Sigmoid colon (tissue), 7 donors: Measurements from ENCODE around the gene ACO2. TPM values are rescaled to one million over a fixed set of nuclear protein-coding genes. Genes with fewer than 3 reads are reported as not detected.
"Not testable (repeated sequence)": the region's sequence is repeated elsewhere in the genome, so short reads cannot be mapped to it uniquely, and the experiment has no call there.

ENCODE experiments used
- DNase-seq: peaks from one replicate; pipeline ENCODE4 v3.0.0-alpha.2; 2019
- H3K27ac ChIP-seq, 4 donors: fragments of 200-600 bp; sonication (generic); one replicate each; pipeline ENCODE4 v1.5.1; 2016 to 2019; ENCODE audit warnings: mild to moderate bottlenecking in 1 of 4
- H3K27me3 ChIP-seq, 3 donors: fragments of 200-600 bp; sonication (generic); one replicate each; pipeline ENCODE4 v1.5.1; 2019; ENCODE audit warnings: mild to moderate bottlenecking in 1 of 3
- H3K36me3 ChIP-seq, 4 donors: fragments of 200-600 bp; sonication (generic); one replicate each; pipeline ENCODE4 v1.5.1; 2016 to 2019
- H3K4me1 ChIP-seq, 4 donors: fragments of 200-600 bp; sonication (generic); one replicate each; pipeline ENCODE4 v1.5.1; 2017 to 2019
- H3K4me3 ChIP-seq, 4 donors: fragments of 200-600 bp; sonication (generic); one replicate each; pipeline ENCODE4 v1.5.1; 2017 to 2019; ENCODE audit warnings: mild to moderate bottlenecking in 2 of 4, moderate library complexity in 1 of 4
- H3K9me3 ChIP-seq, 4 donors: fragments of 200-600 bp in 3 of 4; sonication (generic) in 3 of 4; one replicate each; pipeline versions ENCODE4 v1.5.1 to v1.6.1; 2013 to 2019
- CTCF ChIP-seq, 4 experiments: fragments of 450-650 bp in 3 of 4; fragments of 200-600 bp in 1 of 4; IDR thresholded peaks; one replicate each; pipeline ENCODE4 v1.5.1; 2016 to 2019; ENCODE audit warnings: antibody characterized with exemption in 4 of 4, mild to moderate bottlenecking in 3 of 4, moderate library complexity in 2 of 4
- EP300 ChIP-seq, 4 donors: sonication (generic); formaldehyde crosslinking; IDR thresholded peaks; one replicate each; pipeline ENCODE4 v1.6.1; 2017; ENCODE audit warnings: antibody characterized with exemption in 4 of 4
- POLR2A ChIP-seq, 2 donors: fragments of 450-650 bp; IDR thresholded peaks; one replicate each; pipeline ENCODE4 v1.6.1; 2016; ENCODE audit warnings: antibody characterized with exemption in 2 of 2, mild to moderate bottlenecking in 2 of 2, moderate library complexity in 2 of 2
- POLR2AphosphoS5 ChIP-seq, 4 donors: sonication (generic); formaldehyde crosslinking; IDR thresholded peaks; one replicate each; pipeline ENCODE4 v1.6.1; 2017; ENCODE audit warnings: antibody characterized with exemption in 4 of 4
- WGBS, 2 donors: extraction: QIAGEN DNeasy Blood & Tissue Kit; methylation state at CpG; one replicate each; pipeline ENCODE4 v1.1.7; 2013; 5-methylcytosine and 5-hydroxymethylcytosine counted together
- intact Hi-C: fragments of 100-400 bp; cut with DNase I; formaldehyde crosslinking; loops from one replicate; pipeline ENCODE4 v1.15.1; 2023
- polyA plus RNA-seq, 3 donors: library from polyadenylated mRNA; stranded (reverse); fragments of 200-250 nt; gene quantifications; one replicate each; pipeline ENCODE4 v1.2.3, GENCODE V29; 2013
- total RNA-seq, 4 donors: library from RNA; depleted of rRNA; stranded (reverse); fragments of >200 nt; gene quantifications; one replicate each; pipeline ENCODE4 v1.1.0, GENCODE V29; 2016
- donor health status: healthy with polysubstance abuse.
- donor health status: Bipolar disorder and iron deficiency.
- donor health status: healthy.

ACO2 gene
- total and polyA plus RNA-seq, 7 donors: 67.3 to 157 (median 90.3) TPM

GRCh38 chr22:41431656-41432055 is 37.3 kb upstream of the ACO2 start:
- Histone ChIP-seq H3K27me3 (no peaks in the 10 kb centered on the region), H3K4me3 (no peak overlapping the region), H3K27ac (peak overlapping the region in 3 of 4 donors; percentile 17 to 36 (median 22)), H3K36me3 (peaks cover 17 to 56% (median 25%) of the 10 kb centered on the region in 4 donors), H3K4me1 (peaks cover 0 to 39% (median 18%) of the 10 kb centered on the region in 4 donors), H3K9me3 (no peaks in the 10 kb centered on the region)
- no peak for DNase-seq
- whole genome bisulfite sequencing, 2 donors: 84 to 87% methylated on average over 6 of the region's 6 CpGs
- intact Hi-C loops: no loop called here
- TF ChIP-seq POLR2AphosphoS5 (IDR thresholded peaks at IDR 0.05): peak in 1 of 4 donors; percentile 45
- TF ChIP-seq EP300 (IDR thresholded peaks at IDR 0.05): no peak

GRCh38 chr22:41433480-41433879 is 35.4 kb upstream of the ACO2 start:
- H3K27me3 ChIP-seq, intact Hi-C loops, DNase-seq, H3K9me3 ChIP-seq, H3K4me3 ChIP-seq: not testable (repeated sequence)
- WGBS, 2 donors: 85 to 91% methylated on average over 1 of the region's 1 CpG
- H3K4me1 ChIP-seq: peaks cover 0 to 40% (median 23%) of the 10 kb centered on the region in 4 donors
- H3K36me3 ChIP-seq: peaks cover 24 to 65% (median 34%) of the 10 kb centered on the region in 4 donors
- H3K27ac ChIP-seq: peak overlapping the region; percentile 3 to 47 (median 35)

- peak in 1 of 4 donors; percentile 12 for TF ChIP-seq POLR2AphosphoS5 (IDR thresholded peaks at IDR 0.05)
- peaks cover 24 to 65% (median 34%) of the 10 kb centered on the region in 4 donors for H3K36me3 ChIP-seq
- intact Hi-C loops, DNase-seq, H3K27me3 ChIP-seq, H3K9me3 ChIP-seq, H3K4me3 ChIP-seq: not testable (repeated sequence)
- peaks cover 0 to 49% (median 33%) of the 10 kb centered on the region in 4 donors for H3K4me1 ChIP-seq
- WGBS, 2 donors: 84 to 88% methylated on average over 5 of the region's 5 CpGs
- H3K27ac ChIP-seq: peak overlapping the region; percentile 23 to 47 (median 38)
These were observed 34.4 kb upstream of the ACO2 start for GRCh38 chr22:41434361-41435003.

GRCh38 chr22:41435560-41435959 is 33.4 kb upstream of the ACO2 start:
- no peak for DNase-seq
- Histone ChIP-seq H3K27me3 (no peaks in the 10 kb centered on the region), H3K4me1 (peaks cover 0 to 59% (median 40%) of the 10 kb centered on the region in 4 donors), H3K9me3 (no peaks in the 10 kb centered on the region), H3K27ac (peak overlapping the region; percentile 23 to 47 (median 38)), H3K36me3 (peaks cover 24 to 66% (median 34%) of the 10 kb centered on the region in 4 donors), H3K4me3 (no peak overlapping the region)
- 73 to 77% methylated on average over 4 of the region's 4 CpGs for WGBS, 2 donors
- intact Hi-C loops: no loop called here
- TF ChIP-seq POLR2A (IDR thresholded peaks at IDR 0.05) (no peak), POLR2AphosphoS5 (IDR thresholded peaks at IDR 0.05) (peak in 1 of 4 donors; percentile 25)

GRCh38 chr22:41436322-41437113 is 32.4 kb upstream of the ACO2 start:
- Histone ChIP-seq H3K27me3 (no peaks in the 10 kb centered on the region), H3K4me1 (peaks cover 0 to 65% (median 47%) of the 10 kb centered on the region in 4 donors), H3K9me3 (no peaks in the 10 kb centered on the region), H3K36me3 (peaks cover 24 to 65% (median 32%) of the 10 kb centered on the region in 4 donors), H3K4me3 (no peak overlapping the region), H3K27ac (peak overlapping the region in 3 of 4 donors; percentile 23 to 47 (median 44))
- 88 to 89% methylated on average over 23 of the region's 23 CpGs for WGBS, 2 donors
- no peak for DNase-seq
- no peak for TF ChIP-seq EP300 (IDR thresholded peaks at IDR 0.05)
- TF ChIP-seq POLR2AphosphoS5 (IDR thresholded peaks at IDR 0.05): peak in 2 of 4 donors; percentile 35 to 43
- intact Hi-C loops: no loop called here

GRCh38 chr22:41437198-41437597 is 31.7 kb upstream of the ACO2 start:
- Histone ChIP-seq H3K27me3 (no peaks in the 10 kb centered on the region), H3K36me3 (peaks cover 24 to 65% (median 30%) of the 10 kb centered on the region in 4 donors), H3K9me3 (no peaks in the 10 kb centered on the region), H3K27ac (peak overlapping the region in 1 of 4 donors; percentile 12), H3K4me1 (peaks cover 0 to 72% (median 50%) of the 10 kb centered on the region in 4 donors), H3K4me3 (no peak overlapping the region)
- 93 to 94% methylated on average over 7 of the region's 7 CpGs for WGBS, 2 donors
- intact Hi-C loops: no loop called here
- TF ChIP-seq CTCF (IDR thresholded peaks at IDR 0.05) (no peak), POLR2AphosphoS5 (IDR thresholded peaks at IDR 0.05) (no peak), EP300 (IDR thresholded peaks at IDR 0.05) (no peak), POLR2A (IDR thresholded peaks at IDR 0.05) (no peak)
- DNase-seq: no peak

GRCh38 chr22:41440511-41440910 is 28.4 kb upstream of the ACO2 start:
- H3K27me3 ChIP-seq, intact Hi-C loops, H3K4me3 ChIP-seq, DNase-seq, H3K9me3 ChIP-seq: not testable (repeated sequence)
- WGBS, 2 donors: 85 to 92% methylated on average over 5 of the region's 5 CpGs
- Histone ChIP-seq H3K36me3 (peaks cover 18 to 44% (median 23%) of the 10 kb centered on the region in 4 donors), H3K27ac (peak overlapping the region; percentile 13 to 43 (median 22)), H3K4me1 (peaks cover 0 to 61% (median 54%) of the 10 kb centered on the region in 4 donors)
